HepG2 (cell line): ENCODE results near the gene POFUT2. TPM values are rescaled to one million over a fixed set of nuclear protein-coding genes. Genes with fewer than 3 reads are reported as not detected.
A peak's percentile ranks its signal among the peaks of the same experiment; 100 is the strongest.

Experiments
- AGO2 ChIP-seq: fragments of 200-400 bp; formaldehyde crosslinking; optimal IDR thresholded peaks from 2 replicates; pipeline ENCODE3; 2017; ENCODE audit warnings: mild to moderate bottlenecking, low read depth, low read length, moderate library complexity
- AKNA ChIP-seq: sonication (generic); formaldehyde crosslinking; IDR thresholded peaks from 2 replicates; pipeline ENCODE4 v1.4.0; 2020; ENCODE audit warnings: missing genetic modification reagents, borderline replicate concordance
- CREM ChIP-seq, 2 experiments: sonication (generic) in 1 of 2; formaldehyde crosslinking in 1 of 2; IDR thresholded peaks; 2 replicates each; pipeline versions ENCODE4 v1.4.0 to v1.6.1; 2016 to 2020; ENCODE audit warnings: antibody characterized with exemption in 1 of 2, mild to moderate bottlenecking in 1 of 2, missing genetic modification reagents in 1 of 2
- HNF4G ChIP-seq, 2 experiments: sonication (generic) in 1 of 2; formaldehyde crosslinking in 1 of 2; IDR thresholded peaks; 2 replicates each; pipeline versions ENCODE4 v1.4.0 to v1.6.1; 2011 to 2020; ENCODE audit warnings: borderline replicate concordance in 2 of 2, low read depth in 2 of 2, mild to moderate bottlenecking in 2 of 2, low read length in 1 of 2, missing genetic modification reagents in 1 of 2, moderate library complexity in 1 of 2
- KLF13 ChIP-seq: sonication (generic); formaldehyde crosslinking; IDR thresholded peaks from 2 replicates; pipeline ENCODE4 v1.4.0; 2020; ENCODE audit warnings: mild to moderate bottlenecking, missing genetic modification reagents
- RERE ChIP-seq: IDR thresholded peaks from 2 replicates; pipeline ENCODE4 v1.6.1; 2016; ENCODE audit warnings: low read depth, missing genetic modification reagents, missing compliant biosample characterization
- SATB2 ChIP-seq: sonication (generic); formaldehyde crosslinking; IDR thresholded peaks from 2 replicates; pipeline ENCODE4 v1.5.0; 2020; ENCODE audit warnings: missing genetic modification reagents
- SIX1 ChIP-seq: sonication (generic); formaldehyde crosslinking; IDR thresholded peaks from 2 replicates; pipeline ENCODE4 v1.4.0; 2020; ENCODE audit warnings: missing genetic modification reagents, borderline replicate concordance
- SKI ChIP-seq: fragments of 450-650 bp; IDR thresholded peaks from one replicate; pipeline ENCODE4 v1.6.1; 2018; ENCODE audit warnings: mild to moderate bottlenecking; ENCODE audit not compliant: partially characterized antibody
- TRIM24 ChIP-seq: sonication (generic); formaldehyde crosslinking; IDR thresholded peaks from 2 replicates; pipeline ENCODE4 v1.8.0; 2022; ENCODE audit warnings: mild to moderate bottlenecking, missing genetic modification reagents
- ZFP37 ChIP-seq: sonication (generic); formaldehyde crosslinking; IDR thresholded peaks from 2 replicates; pipeline ENCODE4 v1.4.0; 2020; ENCODE audit warnings: missing genetic modification reagents, borderline replicate concordance
- ZNF205 ChIP-seq: IDR thresholded peaks from 2 replicates; pipeline ENCODE4 v1.6.1; 2018; ENCODE audit warnings: missing biosample characterization, missing genetic modification reagents
- ZNF510 ChIP-seq: sonication (generic); formaldehyde crosslinking; IDR thresholded peaks from 2 replicates; pipeline ENCODE4 v1.4.0; 2020; ENCODE audit warnings: low read depth, mild to moderate bottlenecking, missing genetic modification reagents
- ZNF512B ChIP-seq: sonication (generic); formaldehyde crosslinking; IDR thresholded peaks from 2 replicates; pipeline ENCODE4 v1.5.1; 2020; ENCODE audit warnings: missing genetic modification reagents, mild to moderate bottlenecking, borderline replicate concordance
- polyA plus RNA-seq, 8 experiments: library from polyadenylated mRNA; depleted of rRNA in 3 of 8; stranded (reverse) in 7 of 8; unstranded in 1 of 8; fragments of >200 nt; fragmentation: Illumina TruSeq in 4 of 8; extraction: Trizol in 4 of 8; gene quantifications; 2 replicates each; pipeline versions ENCODE4 v1.2.1 to v1.2.3, GENCODE V29; 2011 to 2016; ENCODE audit warnings: low read depth in 4 of 8, missing spikeins in 1 of 8, mixed read lengths in 1 of 8; ENCODE audit not compliant: insufficient read depth in 1 of 8
- total RNA-seq, 5 experiments: library from RNA; depleted of rRNA; stranded (reverse); fragments of >200 nt; fragmentation: Illumina TruSeq; extraction: Trizol; gene quantifications; 2 replicates each; pipeline ENCODE4 v1.2.3, GENCODE V29; 2016; ENCODE audit warnings: low read depth in 1 of 5

POFUT2 gene
- total and polyA plus RNA-seq, 2 of the 13 experiments (the other 11 are each of a cell fraction or from before 2014, with no cell fraction given) = 22.8 to 24.0 TPM

DNA sequence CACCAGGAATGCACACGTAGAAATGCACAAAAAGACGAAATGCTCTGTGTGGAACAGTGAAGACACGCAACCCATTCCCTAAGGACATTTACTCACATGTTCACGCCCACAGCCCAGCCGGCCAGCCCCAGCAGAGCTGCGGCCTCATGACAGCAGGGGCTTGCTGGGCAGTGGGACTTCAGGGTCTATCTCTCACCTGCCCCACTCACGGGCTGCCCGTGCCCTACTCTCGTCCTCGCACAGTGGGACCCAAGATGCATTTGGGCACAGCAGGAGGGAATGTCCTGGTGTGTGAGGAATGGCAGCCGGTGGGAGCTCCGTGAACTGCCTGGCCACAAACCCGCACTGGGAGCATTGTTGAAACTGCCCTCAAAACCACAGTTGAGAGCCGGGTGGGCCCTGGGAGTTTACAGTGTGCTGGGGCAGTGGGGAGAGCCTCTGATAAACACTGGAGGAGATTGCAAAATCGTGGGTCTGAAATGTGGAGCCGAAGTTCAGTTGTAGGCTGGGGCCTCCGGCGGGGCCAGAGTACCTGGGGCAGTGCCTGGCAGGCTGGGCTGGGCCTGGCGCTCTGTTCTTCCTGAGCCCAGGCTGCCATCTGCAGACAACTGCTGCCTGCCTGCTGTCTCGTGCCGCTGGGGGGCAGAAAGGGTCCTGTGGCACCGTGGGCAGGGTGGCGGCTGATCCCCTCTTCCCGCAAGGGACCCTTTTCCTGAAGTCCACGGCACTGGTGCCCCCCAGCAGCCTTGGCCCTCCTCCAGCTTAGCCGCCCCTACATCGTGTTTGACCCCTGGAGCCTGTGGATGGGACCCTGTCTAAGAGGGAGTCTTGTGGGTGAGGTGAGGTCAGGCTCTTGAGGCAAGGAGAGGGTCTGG is 20.7 kb upstream of the POFUT2 start (continued):
- TF ChIP-seq AKNA = no peak
- TF ChIP-seq TRIM24 (CRISPR knock-in tag) = no peak
- TF ChIP-seq ZFP37 (CRISPR knock-in tag) = no peak
- TF ChIP-seq CREM (IDR thresholded peaks at IDR 0.05) = peak; percentile 43; the same call in 1 of the 2 replicates
- TF ChIP-seq CREM (CRISPR knock-in tag; IDR thresholded peaks at IDR 0.05) = no peak
- peak; percentile 69 for TF ChIP-seq AGO2
- no peak for TF ChIP-seq SATB2 (CRISPR knock-in tag)
- TF ChIP-seq HNF4G (IDR thresholded peaks at IDR 0.05; ENCODE audit: borderline replicate concordance, low read depth, low read length) = peak; percentile 85
- peak; percentile 69; the same call in 1 of the 2 replicates for TF ChIP-seq HNF4G (CRISPR knock-in tag; IDR thresholded peaks at IDR 0.05; ENCODE audit: borderline replicate concordance, low read depth)
- no peak for TF ChIP-seq ZNF512B (CRISPR knock-in tag)
- peak; percentile 89 for TF ChIP-seq ZNF205
- peak; percentile 87 for TF ChIP-seq SKI
- TF ChIP-seq KLF13 (CRISPR knock-in tag) = no peak
- peak; percentile 40; the same call in 1 of the 2 replicates for TF ChIP-seq ZNF510
- no peak for TF ChIP-seq RERE
- TF ChIP-seq SIX1 (CRISPR knock-in tag) = no peak
